GM18907 (cell line): ENCODE measurements around the gene SIRT7.

Experiments
- ATAC-seq: cut with Tn5 transposase; IDR thresholded peaks from one replicate; pipeline ENCODE4 v1.9.1; 2021; ENCODE audit warnings: mild to moderate bottlenecking, moderate library complexity; ENCODE audit not compliant: unreplicated experiment

SIRT7 gene

DNA sequence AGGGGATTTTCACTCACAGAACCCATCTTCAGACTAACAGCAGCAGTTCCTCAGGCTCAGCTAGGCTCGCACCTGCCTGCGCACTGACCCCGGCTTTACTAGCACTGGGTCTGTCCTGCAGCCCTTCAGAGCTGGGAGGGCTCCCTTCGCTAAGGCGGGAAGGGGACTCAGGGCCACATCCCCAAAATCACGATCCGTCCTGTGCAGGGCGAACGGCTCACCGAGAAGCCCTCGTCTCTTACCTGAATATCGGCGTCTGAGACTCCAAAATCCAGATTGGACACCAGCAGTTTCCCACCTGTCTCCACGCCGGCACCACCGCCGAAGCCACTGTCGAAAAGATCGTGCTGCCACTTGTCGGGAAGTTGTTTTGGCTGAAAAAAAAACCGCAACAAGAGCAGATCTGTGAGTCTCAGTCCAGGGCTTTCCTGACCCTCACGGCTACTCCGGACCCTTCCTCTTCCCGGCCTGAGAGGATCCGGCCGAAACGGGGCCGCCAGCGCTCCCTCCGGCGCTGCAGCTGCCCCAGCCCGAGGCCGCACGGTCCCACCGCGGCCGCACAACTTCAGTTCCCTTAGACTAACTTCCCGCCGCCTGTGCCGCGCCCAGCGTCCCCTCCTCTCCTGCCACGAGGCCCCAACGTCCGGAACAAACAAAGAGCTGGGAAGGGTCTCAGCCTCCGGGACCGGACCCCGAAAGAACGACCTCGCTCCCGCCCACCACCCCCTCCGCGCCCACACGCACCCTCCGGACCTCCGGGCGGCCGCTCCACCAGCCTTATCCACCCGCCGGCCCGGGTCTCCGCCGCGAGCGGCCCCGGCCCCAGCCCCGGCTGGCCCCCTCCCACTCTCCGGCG lies 27.3 kb downstream of the SIRT7 start:
- ATAC-seq, result peak; percentile 27

- no peak for ATAC-seq
These were observed 28.4 kb downstream of the SIRT7 start for GRCh38 chr17:81889602-81890001.

GRCh38 chr17:81888988-81889595 lies 28.9 kb downstream of the SIRT7 start:
- no peak for ATAC-seq

- no peak for ATAC-seq
These were observed 29.6 kb downstream of the SIRT7 start for GRCh38 chr17:81888105-81888987.

DNA sequence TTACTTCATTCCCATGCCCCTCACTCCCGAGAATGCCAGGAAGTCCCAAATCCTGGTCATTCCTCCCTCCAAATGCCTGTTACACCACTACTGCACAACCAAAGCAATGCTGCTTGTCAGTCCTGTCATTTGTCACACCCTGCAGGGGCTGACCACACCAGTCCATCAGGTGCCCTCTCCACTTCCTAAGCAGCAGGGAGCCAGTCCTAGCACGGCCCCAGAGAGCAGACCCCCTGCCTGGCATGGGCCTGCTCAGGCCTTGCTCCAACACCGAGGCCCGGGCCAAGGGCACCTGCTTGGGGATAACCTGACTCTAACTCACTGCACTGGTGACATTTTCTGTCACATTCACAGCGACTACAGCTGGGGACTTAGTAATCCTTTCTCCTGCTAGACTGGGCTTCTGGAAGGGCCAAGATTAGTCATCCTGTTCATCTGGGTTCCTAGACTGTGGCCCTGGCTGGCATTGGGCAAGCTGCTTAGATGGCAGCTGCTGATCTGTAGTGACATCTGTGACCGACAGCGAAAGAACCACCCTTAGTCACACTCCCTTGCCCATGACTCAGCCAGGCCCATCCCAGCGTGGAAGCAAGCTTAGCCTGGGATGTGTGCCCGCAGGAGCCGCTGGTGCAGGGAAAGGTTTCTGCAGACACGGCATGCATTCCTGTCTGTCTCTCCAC lies 32.0 kb downstream of the SIRT7 start:
- ATAC-seq, result no peak

- ATAC-seq, result no peak
These were observed 32.5 kb downstream of the SIRT7 start for GRCh38 chr17:81885454-81885853.

DNA sequence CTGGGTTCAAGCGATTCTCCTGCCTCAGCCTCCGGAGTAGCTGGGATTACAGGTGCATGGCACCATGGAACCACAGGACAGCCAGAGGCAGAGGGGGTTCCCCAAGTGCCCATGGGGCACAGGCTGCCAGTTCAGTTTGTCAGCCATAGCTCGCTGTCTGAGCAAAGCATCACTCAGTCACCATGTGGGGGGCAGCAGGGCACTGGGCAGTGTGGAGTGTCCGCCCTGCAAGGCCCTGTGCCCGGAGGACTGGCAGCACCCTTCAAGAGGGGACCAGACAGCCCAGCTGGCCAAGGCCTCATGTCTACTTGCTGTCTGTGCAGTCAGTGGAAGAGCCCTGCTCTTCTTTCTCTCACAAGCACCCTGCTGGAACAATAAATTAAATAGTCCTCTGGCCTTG lies 33.0 kb downstream of the SIRT7 start:
- no peak for ATAC-seq

DNA sequence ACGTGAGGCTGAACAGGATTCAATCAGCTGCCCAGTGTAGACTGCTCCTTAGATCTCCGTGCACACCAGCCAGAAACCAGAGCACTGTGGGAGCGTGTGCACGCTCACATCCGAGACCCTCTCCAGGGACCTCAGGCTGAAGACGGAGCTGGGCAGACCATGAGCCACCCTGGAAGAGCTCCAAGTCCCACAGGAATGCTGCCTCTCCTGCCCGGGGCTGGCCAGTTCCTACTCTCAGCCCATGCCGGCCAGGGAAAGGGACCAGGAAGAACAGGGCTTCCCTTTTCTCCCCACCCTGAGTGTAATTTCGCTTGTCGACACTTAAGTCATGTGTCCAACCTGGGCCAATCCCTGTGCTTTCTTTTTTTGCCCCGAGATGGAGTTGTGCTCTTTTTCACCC lies 33.5 kb downstream of the SIRT7 start:
- ATAC-seq, result no peak

DNA sequence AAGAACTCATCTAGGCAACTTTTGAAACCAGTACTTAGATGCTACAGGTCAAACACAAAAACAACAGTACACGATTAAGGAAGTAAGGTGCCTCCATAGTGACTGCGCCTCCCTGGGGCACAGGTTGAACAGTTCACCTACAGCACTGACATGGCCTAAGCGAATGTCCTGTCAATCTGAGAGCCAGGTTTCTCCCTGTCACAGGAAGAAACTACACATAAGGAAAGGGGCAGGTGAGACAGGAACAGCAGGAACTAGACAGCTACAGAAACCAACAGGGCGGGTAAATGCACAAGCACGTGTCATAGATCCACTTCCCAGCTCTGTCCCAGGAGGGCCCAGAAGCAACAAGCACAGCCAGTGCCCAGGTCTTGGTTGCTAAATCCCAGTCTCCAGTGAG lies 38.9 kb downstream of the SIRT7 start:
- no peak for ATAC-seq

DNA sequence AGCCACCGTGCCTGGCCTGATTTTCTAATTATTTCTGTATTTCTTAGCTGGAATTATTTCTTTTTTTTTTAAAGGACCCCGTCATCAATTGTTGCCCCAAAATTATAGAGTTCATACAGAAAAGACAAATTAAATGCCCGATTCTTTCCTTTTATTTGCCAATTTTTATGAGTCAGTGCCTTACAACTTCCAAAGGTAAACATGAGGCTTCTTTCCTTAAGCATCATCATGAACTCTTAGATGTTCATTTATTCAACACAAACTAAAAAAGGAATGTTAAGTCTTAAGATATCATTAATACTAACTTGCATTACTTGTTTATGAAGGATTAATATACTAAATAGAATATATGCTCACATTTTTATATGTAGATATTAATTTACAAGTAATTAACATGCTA lies 39.7 kb downstream of the SIRT7 start:
- ATAC-seq, result no peak

DNA sequence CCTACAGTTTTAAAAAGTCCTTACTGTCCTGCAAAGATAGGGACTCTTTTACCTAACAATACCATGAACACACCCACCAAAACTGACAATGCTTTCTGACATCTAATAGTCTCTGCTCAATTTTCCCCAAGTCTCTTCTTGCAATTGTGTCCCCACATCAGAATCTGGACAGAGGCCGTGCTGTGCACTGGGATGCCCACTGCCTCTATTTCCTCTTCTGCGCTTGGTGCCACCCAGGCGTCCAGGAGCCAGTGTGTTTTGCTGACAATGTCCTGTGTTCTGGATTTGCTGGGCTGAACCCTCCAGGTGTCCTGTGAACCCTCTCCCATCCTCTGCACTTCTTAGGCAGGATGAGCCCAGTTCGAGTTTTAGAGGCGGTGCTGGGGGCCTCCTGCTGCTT lies 40.4 kb downstream of the SIRT7 start:
- no peak for ATAC-seq

GRCh38 chr17:81871387-81872230 lies 46.4 kb downstream of the SIRT7 start:
- peak; percentile 50 for ATAC-seq

GRCh38 chr17:81870981-81871386 lies 47.0 kb downstream of the SIRT7 start, which contains the start of gene ARHGDIA:
ARHGDIA (minus strand) TSS chr17:81871337; CDS start chr17:81869930, 1,407 bp downstream.
- peak; percentile 14 for ATAC-seq

GRCh38 chr17:81870131-81870980 lies 47.6 kb downstream of the SIRT7 start:
- no peak for ATAC-seq

- ATAC-seq, result no peak
These were observed 48.5 kb downstream of the SIRT7 start for GRCh38 chr17:81869221-81870130.

DNA sequence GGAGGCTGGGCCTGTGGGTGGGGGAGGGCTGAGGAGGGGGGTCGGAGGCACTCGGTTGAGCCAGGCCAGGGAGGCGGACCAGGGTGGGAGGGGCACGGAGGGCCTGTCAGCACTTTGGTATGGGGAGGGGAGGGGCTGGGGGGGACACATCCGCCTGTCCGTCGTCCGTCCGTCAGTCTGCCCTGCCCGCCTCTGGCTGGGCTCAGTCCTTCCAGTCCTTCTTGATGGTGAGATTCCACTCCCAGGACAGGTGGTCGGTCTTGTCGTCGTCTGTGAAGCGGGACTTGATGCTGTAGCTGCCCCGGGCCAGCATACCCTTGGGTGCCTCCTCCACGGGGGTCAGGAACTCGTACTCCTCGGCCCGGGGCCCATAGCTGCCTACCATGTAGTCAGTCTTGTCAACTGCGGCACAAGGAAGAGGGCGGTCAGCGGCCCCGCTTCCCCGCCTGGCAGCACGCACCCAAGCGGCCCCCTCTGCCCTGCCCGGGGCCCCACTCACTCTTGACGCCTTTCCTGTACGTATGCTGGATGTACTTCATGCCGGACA lies 49.2 kb downstream of the SIRT7 start:
- ATAC-seq, result no peak

DNA sequence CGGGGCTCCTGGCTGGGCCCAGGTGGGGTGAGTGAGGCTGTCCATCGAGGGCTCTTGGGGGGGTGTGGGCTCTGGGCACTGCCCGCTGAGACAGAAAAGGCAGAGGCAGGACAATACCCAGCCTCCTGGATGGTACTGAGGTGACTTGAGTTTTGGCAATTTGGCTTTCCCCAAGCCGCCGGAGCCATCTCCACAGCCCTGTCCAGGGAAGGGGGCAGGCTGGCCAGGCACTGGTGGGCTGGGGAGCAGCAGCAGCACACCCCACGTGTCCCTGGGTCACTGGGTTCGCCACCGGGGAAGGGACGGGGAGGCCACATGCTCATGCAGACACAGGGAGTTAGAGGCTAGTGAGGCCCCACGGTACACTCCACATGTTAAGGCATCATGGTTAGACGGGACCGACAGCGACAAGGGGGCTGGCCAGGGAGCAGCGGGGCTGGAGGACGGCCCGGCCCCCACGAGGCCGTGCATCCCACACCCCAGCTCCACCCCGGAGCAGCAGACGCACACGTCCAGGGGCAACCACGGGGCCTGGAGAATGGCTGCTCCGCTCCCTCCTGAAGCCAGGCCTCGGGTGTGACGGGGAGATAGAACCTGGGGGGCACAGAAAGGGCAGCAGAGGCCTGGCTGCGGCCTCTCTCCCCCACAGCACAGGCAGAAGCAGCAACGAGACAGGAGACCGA lies 49.8 kb downstream of the SIRT7 start:
- no peak for ATAC-seq
